AG10803 (cell line): ENCODE data around the gene CDR2L.
A peak's percentile ranks its signal among the peaks of the same experiment; 100 is the strongest.

ENCODE experiments used
- DNase-seq: peaks from one replicate; pipeline ENCODE4 v3.0.0; 2010; ENCODE audit warnings: low read depth
- H3K4me3 ChIP-seq: 2 replicates; pipeline ENCODE4 v1.5.1; 2011; ENCODE audit warnings: mild to moderate bottlenecking, low read length, control low read depth
- CTCF ChIP-seq: conservative IDR thresholded peaks from 2 replicates; pipeline ENCODE4 v1.5.1; 2011; ENCODE audit warnings: mild to moderate bottlenecking, low read length, control low read depth, inconsistent platforms

CDR2L gene

DNA sequence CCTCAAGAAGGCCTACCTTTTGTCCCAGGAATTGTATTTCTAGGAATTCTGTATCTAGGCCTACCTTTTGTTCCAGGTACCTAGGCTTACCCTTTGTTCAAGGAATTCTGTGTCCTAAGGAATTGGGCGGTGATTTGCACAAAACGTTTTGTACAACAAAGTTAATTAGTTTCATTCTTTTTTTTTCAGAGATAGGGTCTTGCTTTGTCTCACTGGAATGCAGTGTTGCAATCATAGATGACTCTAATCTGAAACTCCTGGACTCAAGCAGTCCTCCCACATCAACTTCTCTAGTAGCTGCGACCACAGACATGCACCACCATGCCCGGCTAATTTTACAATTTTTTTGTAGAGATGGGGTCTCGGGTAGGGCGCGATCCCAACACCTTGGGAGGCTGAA is 7.0 kb downstream of the CDR2L start:
- no peak for TF ChIP-seq CTCF
- peak; percentile 78 for DNase-seq
- H3K4me3 ChIP-seq, result no peak overlapping the region

DNA sequence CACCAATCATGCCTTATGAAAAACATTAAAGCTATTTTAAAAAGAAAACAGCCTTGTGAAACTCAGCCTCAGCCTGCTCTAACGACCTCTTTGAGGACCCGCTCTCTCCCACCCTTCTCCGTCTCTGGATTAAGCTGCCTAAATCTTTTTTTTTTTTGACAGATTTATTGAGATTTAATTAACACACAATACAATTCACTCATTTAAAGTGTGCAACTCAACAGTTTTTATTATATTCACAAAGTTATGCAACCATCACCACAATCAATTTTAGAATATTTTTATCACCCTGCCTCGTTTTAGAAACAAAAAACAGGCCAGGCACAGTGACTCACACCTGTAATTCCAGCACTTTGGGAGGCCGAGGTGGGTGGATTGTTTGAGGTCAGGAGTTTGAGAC is 8.4 kb downstream of the CDR2L start:
- H3K4me3 ChIP-seq, result no peak overlapping the region
- DNase-seq, result no peak
- no peak for TF ChIP-seq CTCF

DNA sequence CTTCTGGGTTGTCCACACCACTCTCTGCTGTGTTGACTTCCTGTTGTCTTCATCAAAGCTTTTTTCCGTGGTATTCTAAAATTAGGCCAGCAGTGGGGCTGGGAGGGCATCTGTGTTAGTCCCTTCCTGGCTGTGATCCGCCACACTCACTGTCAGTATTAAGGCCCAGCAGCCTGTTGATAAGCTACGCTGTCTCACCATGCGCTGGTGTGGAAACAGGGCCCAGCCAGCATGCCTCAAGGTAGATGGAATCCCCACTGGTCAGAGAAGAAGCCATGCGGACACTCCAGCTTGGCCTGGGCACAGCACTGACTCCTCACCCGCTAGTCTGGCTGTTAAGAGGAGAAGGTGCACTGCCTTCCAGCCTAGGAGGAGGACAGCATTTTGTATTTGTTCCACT is 11.4 kb downstream of the CDR2L start:
- H3K4me3 ChIP-seq, result no peak overlapping the region
- DNase-seq, result no peak
- TF ChIP-seq CTCF, result no peak

DNA sequence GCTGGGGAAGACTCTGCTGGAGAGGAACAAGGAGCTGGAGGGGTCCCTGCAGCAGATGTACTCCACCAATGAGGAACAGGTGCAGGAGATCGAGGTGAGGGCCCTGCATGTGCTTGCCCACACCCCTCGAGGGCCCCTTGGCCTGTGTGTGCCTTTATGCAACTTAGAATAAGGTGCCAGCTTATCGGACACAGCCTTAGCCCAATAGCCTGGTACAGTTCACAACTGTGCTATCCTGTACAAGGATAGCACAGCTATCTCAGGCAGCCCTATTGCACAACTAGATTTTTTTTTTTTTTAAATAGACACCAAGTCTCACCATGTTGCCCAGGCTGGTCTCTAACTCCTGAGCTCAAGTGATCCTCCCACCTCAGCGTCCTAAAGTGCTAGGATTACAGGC is 12.1 kb downstream of the CDR2L start:
- no peak for DNase-seq
- no peak overlapping the region for H3K4me3 ChIP-seq
- no peak for TF ChIP-seq CTCF

GRCh38 chr17:75001915-75002843 is 14.7 kb downstream of the CDR2L start:
- DNase-seq, result no peak
- H3K4me3 ChIP-seq, result no peak overlapping the region
- TF ChIP-seq CTCF, result no peak

DNA sequence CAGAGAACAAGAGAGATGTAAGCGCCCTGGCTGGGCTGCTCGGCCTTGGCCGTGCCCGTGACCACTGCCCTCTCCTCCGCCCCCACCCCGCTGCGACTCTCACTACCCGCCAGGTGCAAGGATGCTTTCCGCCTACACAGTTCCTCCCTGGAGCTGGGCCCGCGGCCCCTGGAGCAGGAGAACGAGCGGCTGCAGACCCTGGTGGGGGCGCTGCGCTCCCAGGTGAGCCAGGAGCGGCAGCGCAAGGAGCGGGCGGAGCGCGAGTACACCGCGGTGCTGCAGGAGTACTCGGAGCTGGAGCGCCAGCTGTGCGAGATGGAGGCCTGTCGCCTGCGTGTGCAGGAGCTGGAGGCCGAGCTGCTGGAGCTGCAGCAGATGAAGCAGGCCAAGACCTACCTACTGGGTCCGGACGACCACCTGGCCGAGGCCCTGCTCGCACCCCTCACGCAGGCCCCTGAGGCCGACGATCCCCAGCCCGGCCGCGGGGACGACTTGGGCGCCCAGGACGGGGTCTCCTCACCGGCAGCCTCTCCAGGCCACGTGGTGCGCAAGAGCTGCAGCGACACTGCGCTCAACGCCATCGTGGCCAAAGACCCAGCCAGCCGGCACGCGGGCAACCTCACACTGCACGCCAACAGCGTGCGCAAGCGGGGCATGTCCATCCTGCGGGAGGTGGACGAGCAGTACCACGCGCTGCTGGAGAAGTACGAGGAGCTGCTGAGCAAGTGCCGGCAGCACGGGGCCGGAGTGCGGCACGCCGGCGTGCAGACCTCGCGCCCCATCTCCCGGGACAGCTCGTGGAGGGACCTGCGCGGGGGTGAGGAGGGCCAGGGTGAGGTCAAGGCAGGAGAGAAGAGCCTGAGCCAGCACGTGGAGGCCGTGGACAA is 15.9 kb downstream of the CDR2L start:
- DNase-seq, result no peak
- no peak overlapping the region for H3K4me3 ChIP-seq
- TF ChIP-seq CTCF, result no peak

DNA sequence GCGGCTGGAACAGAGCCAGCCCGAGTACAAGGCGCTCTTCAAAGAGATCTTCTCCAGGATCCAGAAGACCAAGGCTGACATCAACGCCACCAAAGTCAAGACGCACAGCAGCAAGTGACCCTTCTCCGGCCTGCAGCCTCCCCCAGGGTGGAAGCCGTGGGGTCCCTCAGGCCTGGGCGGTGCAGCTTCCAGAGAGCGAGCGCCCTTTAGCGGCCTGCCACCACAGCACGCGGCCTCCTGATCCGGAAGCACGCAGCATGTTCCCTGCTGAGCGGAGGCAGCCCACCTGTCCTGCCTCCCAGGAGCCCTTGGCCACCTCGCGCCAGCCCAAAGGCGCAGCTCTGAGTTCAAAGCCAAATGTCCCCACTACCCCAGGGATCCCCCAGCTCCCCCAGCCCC is 16.5 kb downstream of the CDR2L start:
- TF ChIP-seq CTCF, result no peak
- DNase-seq, result no peak
- H3K4me3 ChIP-seq, result no peak overlapping the region
